Mesendoderm (in vitro differentiated cells): Measurements from ENCODE around the gene SMARCAD1.

Experiments
- DNase-seq: peaks from one replicate; pipeline ENCODE4 v3.0.0; 2013
- H2AK5ac ChIP-seq: 2 replicates; pipeline ENCODE4 v1.6.1; 2013; ENCODE audit warnings: low read length, inconsistent platforms
- H2BK120ac ChIP-seq: 2 replicates; pipeline ENCODE4 v1.6.1; 2013; ENCODE audit warnings: low read depth, mild to moderate bottlenecking, low read length, moderate library complexity, mixed read lengths
- H2BK15ac ChIP-seq: replicated peaks from 2 replicates; pipeline ENCODE4 v1.6.1; 2013; ENCODE audit warnings: low read depth, mild to moderate bottlenecking, moderate library complexity
- H2BK5ac ChIP-seq: 2 replicates; pipeline ENCODE4 v1.6.1; 2013; ENCODE audit warnings: low read length, inconsistent platforms
- H3K18ac ChIP-seq: 2 replicates; pipeline ENCODE4 v1.6.1; 2013; ENCODE audit warnings: mild to moderate bottlenecking, low read length, mixed read lengths
- H3K23ac ChIP-seq: one replicate; pipeline ENCODE4 v1.6.1; 2013; ENCODE audit warnings: low read length
- H3K27ac ChIP-seq: 2 replicates; pipeline ENCODE4 v1.5.1; 2013; ENCODE audit warnings: low read depth, mild to moderate bottlenecking, inconsistent platforms, low read length, moderate library complexity
- H3K27me3 ChIP-seq: 2 replicates; pipeline ENCODE4 v1.6.1; 2013; ENCODE audit warnings: low read length, control low read depth, mild to moderate bottlenecking, inconsistent platforms; ENCODE audit not compliant: insufficient read depth, poor library complexity
- H3K36me3 ChIP-seq: 2 replicates; pipeline ENCODE4 v1.6.1; 2013; ENCODE audit warnings: low read length, inconsistent platforms; ENCODE audit not compliant: control insufficient read depth, insufficient read depth
- H3K4ac ChIP-seq: one replicate; pipeline ENCODE4 v1.6.1; 2013; ENCODE audit warnings: low read depth, mild to moderate bottlenecking, low read length, moderate library complexity
- H3K4me1 ChIP-seq: 2 replicates; pipeline ENCODE4 v1.6.1; 2013; ENCODE audit warnings: low read depth, low read length, inconsistent platforms; ENCODE audit not compliant: control insufficient read depth
- H3K4me2 ChIP-seq: 2 replicates; pipeline ENCODE4 v1.6.1; 2013; ENCODE audit warnings: low read length
- H3K4me3 ChIP-seq: 2 replicates; pipeline ENCODE4 v1.5.1; 2013; ENCODE audit warnings: mild to moderate bottlenecking, low read length
- H3K56ac ChIP-seq: one replicate; pipeline ENCODE4 v1.6.1; 2013; ENCODE audit warnings: low read length
- H3K79me1 ChIP-seq: 2 replicates; pipeline ENCODE4 v1.6.1; 2013; ENCODE audit warnings: low read length, inconsistent platforms
- H3K79me2 ChIP-seq: 2 replicates; pipeline ENCODE4 v1.6.1; 2013; ENCODE audit warnings: mild to moderate bottlenecking, low read length; ENCODE audit not compliant: control insufficient read depth, insufficient read depth
- H3K9ac ChIP-seq: 2 replicates; pipeline ENCODE4 v1.6.1; 2013; ENCODE audit warnings: low read length, inconsistent platforms
- H4K5ac ChIP-seq: one replicate; pipeline ENCODE4 v1.6.1; 2013; ENCODE audit warnings: low read length
- H4K8ac ChIP-seq: one replicate; pipeline ENCODE4 v1.6.1; 2013; ENCODE audit warnings: low read depth, mild to moderate bottlenecking, control low read depth, low read length, moderate library complexity
- WGBS: extraction: QIAGEN DNeasy Blood & Tissue Kit; methylation state at CpG from one replicate; pipeline ENCODE4 v1.1.7; 2013; ENCODE audit warnings: low lambda C conversion rate, missing lambda C conversion rate; ENCODE audit not compliant: insufficient coverage; ENCODE audit errors: extremely low coverage; 5-methylcytosine and 5-hydroxymethylcytosine counted together

SMARCAD1 gene

GRCh38 chr4:94168321-94168720 is 39.3 kb upstream of the SMARCAD1 start:
- H3K4ac ChIP-seq, result no peak overlapping the region
- no CpG with 5 or more reads among the region's 2 CpGs for WGBS
- peak; percentile 57 for DNase-seq

GRCh38 chr4:94169803-94170372 is 37.8 kb upstream of the SMARCAD1 start:
- H2BK5ac ChIP-seq, result no peak overlapping the region
- no CpG with 5 or more reads among the region's 37 CpGs for WGBS
- H3K9ac ChIP-seq, result no peak overlapping the region
- no peak overlapping the region for H3K27ac ChIP-seq
- no peak for DNase-seq
- H3K56ac ChIP-seq, result no peak overlapping the region
- no peak overlapping the region for H3K4me3 ChIP-seq
- H3K36me3 ChIP-seq, result no peaks in the 10 kb centered on the region
- no peak overlapping the region for H4K8ac ChIP-seq
- H2AK5ac ChIP-seq, result no peak overlapping the region
- no peaks in the 10 kb centered on the region for H3K27me3 ChIP-seq
- no peak overlapping the region for H2BK120ac ChIP-seq
- H3K79me1 ChIP-seq, result no peaks in the 10 kb centered on the region
- H3K23ac ChIP-seq, result no peak overlapping the region
- H3K4me2 ChIP-seq, result no peak overlapping the region
- H3K79me2 ChIP-seq, result no peaks in the 10 kb centered on the region
- H2BK15ac ChIP-seq, result no peak overlapping the region
- no peak overlapping the region for H4K5ac ChIP-seq
- H3K4me1 ChIP-seq, result peaks cover 2% of the 10 kb centered on the region
- no peak overlapping the region for H3K4ac ChIP-seq
- no peak overlapping the region for H3K18ac ChIP-seq

More at GRCh38 chr4:94168321-94168720, 39.3 kb upstream of the SMARCAD1 start:
- Histone ChIP-seq H2BK15ac (no peak overlapping the region), H3K9ac (no peak overlapping the region), H3K27me3 (no peaks in the 10 kb centered on the region), H2BK120ac (no peak overlapping the region), H2AK5ac (no peak overlapping the region), H3K4me2 (no peak overlapping the region), H3K79me2 (no peaks in the 10 kb centered on the region), H3K36me3 (no peaks in the 10 kb centered on the region), H3K56ac (no peak overlapping the region), H4K8ac (no peak overlapping the region), H3K79me1 (no peaks in the 10 kb centered on the region), H2BK5ac (peak overlapping the region; percentile 17), H3K4me3 (no peak overlapping the region), H3K27ac (no peak overlapping the region), H3K18ac (no peak overlapping the region), H4K5ac (no peak overlapping the region), H3K4me1 (peaks cover 2% of the 10 kb centered on the region), H3K23ac (no peak overlapping the region)

- no peak overlapping the region for H3K23ac ChIP-seq
- no peak overlapping the region for H4K8ac ChIP-seq
- H3K18ac ChIP-seq, result no peak overlapping the region
- no peak overlapping the region for H4K5ac ChIP-seq
- no peak for DNase-seq
- H2BK15ac ChIP-seq, result no peak overlapping the region
- no peak overlapping the region for H2AK5ac ChIP-seq
- no peaks in the 10 kb centered on the region for H3K36me3 ChIP-seq
- no peak overlapping the region for H2BK5ac ChIP-seq
- no peaks in the 10 kb centered on the region for H3K79me1 ChIP-seq
- H3K9ac ChIP-seq, result no peak overlapping the region
- no peak overlapping the region for H3K4me3 ChIP-seq
- H3K4me1 ChIP-seq, result peaks cover 5% of the 10 kb centered on the region
- no CpG with 5 or more reads among the region's 4 CpGs for WGBS
- H3K79me2 ChIP-seq, result no peaks in the 10 kb centered on the region
- no peak overlapping the region for H3K4me2 ChIP-seq
- H3K27ac ChIP-seq, result no peak overlapping the region
- no peak overlapping the region for H3K4ac ChIP-seq
- H2BK120ac ChIP-seq, result no peak overlapping the region
- no peaks in the 10 kb centered on the region for H3K27me3 ChIP-seq
- no peak overlapping the region for H3K56ac ChIP-seq
Observed at GRCh38 chr4:94171616-94172015, 36.0 kb upstream of the SMARCAD1 start.

GRCh38 chr4:94175553-94176261 is 32.0 kb upstream of the SMARCAD1 start:
- no CpG with 5 or more reads among the region's 6 CpGs for WGBS
- Histone ChIP-seq H2BK5ac (peak overlapping the region; percentile 88), H2AK5ac (peak overlapping the region; percentile 11), H3K4me1 (peaks cover 5% of the 10 kb centered on the region), H3K27me3 (no peaks in the 10 kb centered on the region), H3K36me3 (no peaks in the 10 kb centered on the region), H3K9ac (no peak overlapping the region), H3K27ac (peak overlapping the region; percentile 88), H3K4me2 (no peak overlapping the region), H3K79me1 (no peaks in the 10 kb centered on the region), H3K4me3 (no peak overlapping the region), H2BK120ac (peak overlapping the region; percentile 92), H3K18ac (peak overlapping the region; percentile 68), H3K23ac (no peak overlapping the region), H3K56ac (peak overlapping the region; percentile 65), H3K79me2 (no peaks in the 10 kb centered on the region), H2BK15ac (no peak overlapping the region), H3K4ac (no peak overlapping the region), H4K5ac (peak overlapping the region; percentile 66), H4K8ac (no peak overlapping the region)
- peak; percentile 92 for DNase-seq

GRCh38 chr4:94177822-94178221 is 29.8 kb upstream of the SMARCAD1 start:
- WGBS, result 100% methylated on average over 1 of the region's 2 CpGs

More at GRCh38 chr4:94177822-94178221, 29.8 kb upstream of the SMARCAD1 start:
- peak overlapping the region; percentile 40 for H3K56ac ChIP-seq
- no peak overlapping the region for H3K4me3 ChIP-seq
- H4K8ac ChIP-seq, result no peak overlapping the region
- no peak overlapping the region for H2AK5ac ChIP-seq
- H3K27me3 ChIP-seq, result no peaks in the 10 kb centered on the region
- no peaks in the 10 kb centered on the region for H3K79me1 ChIP-seq
- no peak overlapping the region for H3K18ac ChIP-seq
- no peak overlapping the region for H2BK15ac ChIP-seq
- H3K4ac ChIP-seq, result no peak overlapping the region
- H2BK120ac ChIP-seq, result peak overlapping the region; percentile 94
- H3K36me3 ChIP-seq, result no peaks in the 10 kb centered on the region
- peak; percentile 81 for DNase-seq
- peaks cover 5% of the 10 kb centered on the region for H3K4me1 ChIP-seq
- no peak overlapping the region for H4K5ac ChIP-seq
- H3K9ac ChIP-seq, result no peak overlapping the region
- no peaks in the 10 kb centered on the region for H3K79me2 ChIP-seq
- H3K27ac ChIP-seq, result peak overlapping the region; percentile 11
- no peak overlapping the region for H3K4me2 ChIP-seq
- no peak overlapping the region for H2BK5ac ChIP-seq
- H3K23ac ChIP-seq, result no peak overlapping the region
